Renal cortical epithelial cell (primary cell): ENCODE results near the gene TIAM1. TPM values are rescaled to one million over a fixed set of nuclear protein-coding genes. Genes with fewer than 3 reads are reported as not detected.

Source experiments
- DNase-seq: peaks from one replicate; pipeline ENCODE4 v3.0.0-alpha.2; 2011; ENCODE audit warnings: low read depth
- total RNA-seq: library from RNA; depleted of rRNA; stranded (reverse); fragments of >200 nt; gene quantifications from 2 replicates; pipeline ENCODE4 v1.2.3, GENCODE V29; 2014

TIAM1 gene
- total RNA-seq, 1 donor from 2014 or later = 5.9 TPM

DNA sequence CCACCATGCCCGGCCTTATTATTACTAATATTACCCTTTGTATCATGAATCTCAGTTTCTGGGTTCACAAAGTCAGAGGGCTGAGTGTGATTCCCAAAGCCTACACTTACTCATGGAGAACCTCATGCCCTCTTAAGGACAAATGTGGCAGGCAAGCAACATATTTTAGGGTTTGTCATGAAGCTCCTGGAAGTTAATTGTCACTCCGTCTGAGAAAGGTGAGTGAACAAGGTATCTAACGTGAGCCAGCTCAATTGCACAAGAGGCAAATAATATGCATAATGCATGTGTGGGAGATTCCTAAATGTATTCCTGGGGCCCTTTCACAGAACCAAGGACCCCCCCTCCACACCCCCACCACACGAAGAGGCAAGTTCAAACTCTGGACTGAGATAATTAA lies 10.1 kb upstream of the TIAM1 start:
- DNase-seq = peak; percentile 76

DNA sequence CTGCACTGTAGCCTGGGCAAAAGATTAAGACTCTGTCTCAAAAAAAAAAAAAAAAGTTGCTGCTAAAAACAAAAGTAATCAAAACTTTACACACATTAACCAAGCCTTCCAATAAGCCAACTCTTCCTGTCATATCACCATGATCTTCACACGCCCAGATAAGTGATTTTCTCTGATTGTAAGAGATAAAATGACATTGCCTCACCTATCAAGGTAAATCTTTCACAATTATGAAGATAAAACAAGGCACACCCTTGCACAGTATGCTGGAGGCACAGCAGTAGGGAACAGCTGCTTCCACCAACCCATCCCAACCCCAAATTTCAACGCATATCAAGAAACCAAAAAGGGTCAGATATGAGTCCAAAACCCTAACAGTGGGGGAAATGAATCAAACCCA lies 8.8 kb upstream of the TIAM1 start:
- no peak for DNase-seq

DNA sequence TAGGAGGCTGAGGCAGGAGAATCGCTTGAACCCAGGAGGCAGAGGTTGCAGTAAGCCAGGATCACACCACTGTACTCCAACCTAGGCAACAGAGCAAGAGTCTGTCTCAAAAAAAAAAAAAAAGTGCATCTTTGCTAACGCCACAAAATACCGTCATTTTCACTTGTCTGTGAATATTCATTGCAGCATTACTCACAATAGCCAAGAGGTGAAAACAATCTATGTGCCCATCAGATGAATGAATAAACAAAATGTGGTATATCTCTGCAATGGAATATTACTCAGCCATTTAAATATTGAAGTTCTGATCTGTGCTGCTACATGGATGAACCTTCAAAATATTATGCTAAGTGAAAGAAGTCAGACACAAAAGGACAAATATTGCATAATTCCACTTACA lies 7.9 kb upstream of the TIAM1 start:
- DNase-seq = no peak

DNA sequence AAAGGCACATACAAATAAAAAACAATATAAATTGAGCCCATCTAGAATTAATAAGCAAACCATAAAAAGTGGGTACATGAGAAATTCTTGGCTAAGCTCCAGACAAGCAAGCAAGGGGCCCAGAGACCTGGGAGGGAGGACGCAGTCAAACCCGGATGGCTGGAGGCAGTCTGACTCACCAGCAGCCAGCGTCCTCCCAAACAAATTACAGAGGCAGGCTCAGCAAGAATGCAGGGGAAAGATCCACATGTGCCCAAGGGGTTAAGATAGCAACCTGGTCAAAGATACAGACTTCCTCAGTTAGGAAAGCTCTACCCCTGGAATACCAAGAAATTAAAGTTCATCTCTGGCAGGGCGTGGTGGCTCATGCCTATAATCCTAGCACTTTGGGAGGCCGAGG lies 7.4 kb upstream of the TIAM1 start:
- DNase-seq = peak; percentile 83

DNA sequence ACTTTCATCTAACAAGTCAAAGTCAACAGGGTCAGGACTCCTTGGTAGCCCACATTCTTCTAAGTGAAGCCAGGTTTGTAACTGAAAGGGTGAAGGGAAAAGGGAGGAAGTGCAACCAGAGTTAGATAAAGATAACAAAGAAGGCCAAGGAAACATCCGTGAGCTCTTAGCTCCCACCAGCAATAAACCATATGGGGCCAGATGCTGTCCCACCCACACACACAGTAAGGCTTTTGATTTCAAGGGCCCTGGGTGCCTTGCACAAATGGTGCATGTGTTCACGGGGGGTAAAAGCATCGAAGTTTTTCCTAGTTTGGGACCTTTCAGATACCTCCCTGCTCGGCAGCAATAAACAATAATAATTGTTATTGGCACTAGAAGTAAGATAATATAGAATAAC lies 5.1 kb upstream of the TIAM1 start:
- DNase-seq = no peak

- no peak for DNase-seq
Measured at GRCh38 chr21:31348188-31348587, 4.1 kb upstream of the TIAM1 start.

- peak; percentile 33 for DNase-seq
Measured at GRCh38 chr21:31347435-31348032, 3.5 kb upstream of the TIAM1 start.

- no peak for DNase-seq
Measured at GRCh38 chr21:31346256-31346821, 2.3 kb upstream of the TIAM1 start.

GRCh38 chr21:31345136-31345535 lies 1.1 kb upstream of the TIAM1 start:
- no peak for DNase-seq

DNA sequence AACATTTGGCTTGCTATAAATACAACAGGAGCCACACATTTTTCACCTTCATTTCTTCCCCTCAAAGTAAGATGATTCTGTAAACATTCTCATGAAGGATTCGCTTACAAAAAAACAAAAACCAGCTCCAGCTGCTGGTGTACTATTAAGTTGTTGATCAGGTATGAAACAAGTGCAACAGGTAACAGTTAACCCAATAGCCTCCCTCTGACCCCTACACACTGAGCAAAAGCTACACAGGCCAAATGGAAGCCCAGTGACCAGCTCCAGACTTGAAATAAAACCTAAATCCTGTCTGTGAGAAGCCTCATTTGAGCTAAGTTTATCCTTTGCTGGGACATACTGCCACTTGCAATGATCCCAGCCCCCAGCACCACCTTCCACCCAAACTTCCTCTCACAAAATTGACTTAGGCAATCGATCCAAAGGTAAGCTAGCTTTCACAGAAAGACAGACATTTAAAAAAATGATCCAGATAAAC lies 991 bp downstream of the TIAM1 start:
- DNase-seq = no peak

GRCh38 chr21:31342348-31342747 lies 1.7 kb downstream of the TIAM1 start:
- no peak for DNase-seq

- DNase-seq = no peak
Measured at GRCh38 chr21:31340942-31341487, 3.0 kb downstream of the TIAM1 start.

- no peak for DNase-seq
Measured at GRCh38 chr21:31340514-31340913, 3.5 kb downstream of the TIAM1 start.

GRCh38 chr21:31339721-31340120 lies 4.3 kb downstream of the TIAM1 start:
- DNase-seq = no peak

DNA sequence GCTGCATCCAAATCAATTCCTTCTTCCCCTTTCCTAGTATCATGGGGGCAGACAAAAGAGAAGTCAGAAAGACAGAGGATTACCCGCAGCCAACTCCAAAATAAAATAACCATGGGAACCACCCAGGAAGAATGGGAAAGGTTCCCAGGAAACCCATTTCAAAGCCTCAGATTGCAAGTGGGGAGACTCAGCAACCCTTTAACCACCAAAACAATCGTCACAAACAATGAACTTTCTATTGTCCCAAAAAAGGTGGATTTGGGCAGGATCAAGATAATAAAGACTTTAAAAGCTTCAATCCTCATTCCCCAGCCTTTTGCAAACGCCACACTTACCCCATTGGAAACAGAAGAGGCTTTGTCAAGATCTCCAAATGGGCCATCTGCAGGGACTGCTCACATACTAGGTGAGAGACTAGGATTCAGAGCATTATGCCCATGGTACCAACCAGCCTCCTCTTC lies 5.1 kb downstream of the TIAM1 start:
- DNase-seq = no peak

DNA sequence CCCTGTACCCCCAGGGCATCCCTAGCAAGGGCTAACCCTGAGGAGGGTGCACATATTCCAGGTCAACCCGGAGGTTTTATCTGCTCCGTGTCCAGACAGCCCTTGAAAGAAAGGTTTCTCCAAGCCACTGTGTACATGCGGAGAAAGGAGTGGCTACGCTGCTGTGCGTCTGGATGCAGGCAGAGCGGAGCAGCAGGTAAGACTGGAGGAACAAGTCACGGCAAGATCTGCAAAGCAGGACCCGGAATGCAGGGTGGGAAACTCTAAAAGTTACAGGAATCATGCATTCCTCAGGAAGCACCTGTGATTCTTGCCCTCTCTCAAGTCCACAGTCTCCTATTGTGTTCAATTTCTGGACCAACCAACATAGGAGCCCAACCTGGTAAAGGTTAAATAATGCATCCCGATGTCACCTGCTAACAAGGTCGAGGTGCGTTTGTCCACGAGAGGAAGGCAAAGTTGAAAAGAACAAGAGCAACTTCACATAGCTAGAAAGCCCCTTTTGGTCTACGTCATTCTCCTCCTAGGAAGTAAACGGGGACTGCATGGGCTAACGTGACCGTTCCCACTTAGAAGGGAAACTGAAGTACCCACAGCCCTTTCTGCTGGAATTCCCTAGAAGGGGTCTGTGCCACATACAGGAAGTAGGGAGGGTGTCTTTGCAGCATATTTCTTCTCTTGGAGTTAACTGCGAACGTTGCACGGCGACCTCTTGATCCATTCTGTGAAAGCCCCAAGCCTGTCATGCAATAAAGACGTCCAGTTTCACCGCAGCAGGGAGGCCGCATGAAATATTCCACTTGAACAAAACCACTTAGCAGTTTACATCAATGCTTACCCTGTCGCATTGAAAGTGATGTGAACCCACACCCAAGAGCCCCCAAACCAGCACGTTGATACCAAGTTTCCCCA lies 5.8 kb downstream of the TIAM1 start:
- no peak for DNase-seq

GRCh38 chr21:31337086-31337485 lies 7.0 kb downstream of the TIAM1 start:
- no peak for DNase-seq

GRCh38 chr21:31336739-31337040 lies 7.4 kb downstream of the TIAM1 start:
- no peak for DNase-seq

GRCh38 chr21:31335957-31336738 lies 7.9 kb downstream of the TIAM1 start:
- peak; percentile 77 for DNase-seq

DNA sequence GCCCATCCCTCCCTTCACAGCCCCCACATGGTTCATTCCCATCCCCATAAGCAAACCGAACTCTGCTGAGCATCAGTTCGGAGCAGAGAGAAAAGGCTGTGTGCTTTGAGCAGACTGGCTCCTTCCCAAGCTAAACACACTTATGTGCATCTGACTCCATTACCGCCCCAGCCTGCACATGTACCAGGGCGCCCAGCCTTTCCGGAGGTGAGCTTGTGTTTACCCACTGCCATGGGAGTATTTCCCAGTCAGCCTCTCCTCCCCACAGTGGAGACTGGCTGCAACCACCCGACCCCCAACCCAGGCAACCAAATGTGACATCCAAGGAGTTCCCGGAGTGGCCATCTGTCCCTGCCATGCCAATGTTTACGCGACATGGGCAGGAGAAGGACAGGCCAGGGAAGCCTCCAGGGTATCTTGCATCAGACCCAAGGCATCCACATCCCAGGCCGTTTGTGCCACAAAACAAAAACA lies 9.4 kb downstream of the TIAM1 start:
- no peak for DNase-seq

GRCh38 chr21:31332525-31332924 lies 11.5 kb downstream of the TIAM1 start:
- DNase-seq = no peak

- no peak for DNase-seq
Measured at GRCh38 chr21:31331231-31331630, 12.8 kb downstream of the TIAM1 start.
